T-helper 1 cell treated with Interleukin-12 subunit alpha and Interleukin-12 subunit beta and Interleukin-4 antibody, amounts not matched to agents 30 ng/mL and 1 ng/mL, for 36 hours (primary cell): Measurements from ENCODE around the gene RPTOR. TPM values are rescaled to one million over a fixed set of nuclear protein-coding genes. Genes with fewer than 3 reads are reported as not detected.
"Not testable (repeated sequence)": the region's sequence is repeated elsewhere in the genome, so short reads cannot be mapped to it uniquely, and the experiment has no call there.

ENCODE experiments used
- intact Hi-C: fragments of 100-400 bp; cut with micrococcal nuclease; formaldehyde crosslinking; loops from one replicate; pipeline ENCODE4 v1.15.1; 2024
- total RNA-seq: library from RNA; stranded (reverse); gene quantifications from 2 replicates; pipeline ENCODE4 v1.2.3, GENCODE V29; 2022

The RPTOR gene
- total RNA-seq, 1 donor from 2014 or later: 75.6 TPM

DNA sequence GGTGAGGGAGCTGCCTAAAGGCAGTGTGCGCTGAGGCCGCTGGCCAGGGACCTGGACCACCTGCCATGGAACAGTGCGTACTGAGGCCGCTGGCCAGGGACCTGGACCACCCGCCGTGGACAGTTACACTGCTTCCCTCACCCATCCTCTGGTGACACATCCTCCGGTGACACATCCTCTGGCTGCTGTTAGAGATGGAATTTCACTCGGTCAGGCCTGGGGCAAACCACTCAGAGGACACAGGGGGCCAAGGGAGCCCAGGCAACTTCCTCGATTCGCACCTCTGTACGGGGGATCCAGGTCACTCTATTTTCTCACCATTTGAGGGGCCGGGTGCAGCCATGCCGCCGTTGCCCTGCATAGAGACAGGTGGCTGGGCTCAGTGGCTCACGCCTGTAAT is 32.4 kb upstream of the RPTOR start:
- intact Hi-C loops: no loop called here

DNA sequence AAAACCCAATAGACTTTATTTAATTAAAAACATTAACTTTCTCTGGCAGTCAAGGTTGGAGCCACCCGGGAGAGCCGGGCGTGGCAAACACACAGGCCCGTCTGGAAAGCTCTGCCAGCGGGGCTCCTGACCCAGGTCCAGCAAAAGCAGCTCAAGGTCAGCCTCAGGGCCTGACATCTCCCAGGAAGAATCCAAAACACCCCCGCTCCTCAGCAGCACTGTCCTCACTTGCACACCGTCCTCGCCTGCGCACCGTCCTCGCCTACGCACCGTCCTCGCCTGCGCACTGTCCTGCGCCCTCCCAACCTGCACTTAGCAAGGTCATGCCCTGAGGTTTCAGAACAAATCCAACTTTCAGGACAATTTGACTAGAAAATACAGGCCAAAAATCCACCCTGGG is 31.4 kb upstream of the RPTOR start:
- intact Hi-C loops: no loop called here

DNA sequence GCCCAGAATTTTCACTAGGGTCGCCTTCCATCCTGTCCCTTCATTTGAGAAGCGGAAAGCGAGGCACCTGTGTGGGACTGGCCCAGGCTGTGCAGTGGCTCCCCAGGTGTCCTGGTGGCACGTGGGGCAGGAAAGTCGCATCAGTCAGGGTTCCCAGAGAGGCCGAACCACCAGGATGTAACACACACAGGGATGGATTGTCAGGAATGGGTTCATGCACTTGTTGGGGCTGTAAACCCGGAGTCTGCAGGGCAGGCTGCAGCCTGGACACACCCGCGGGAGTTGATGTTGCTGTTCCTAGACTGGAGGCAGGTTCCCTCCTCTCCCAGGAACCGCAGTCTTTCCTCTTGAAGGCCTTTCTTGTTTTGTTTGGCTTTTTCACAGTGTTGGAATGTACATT is 30.7 kb upstream of the RPTOR start:
- intact Hi-C loops: no loop called here

DNA sequence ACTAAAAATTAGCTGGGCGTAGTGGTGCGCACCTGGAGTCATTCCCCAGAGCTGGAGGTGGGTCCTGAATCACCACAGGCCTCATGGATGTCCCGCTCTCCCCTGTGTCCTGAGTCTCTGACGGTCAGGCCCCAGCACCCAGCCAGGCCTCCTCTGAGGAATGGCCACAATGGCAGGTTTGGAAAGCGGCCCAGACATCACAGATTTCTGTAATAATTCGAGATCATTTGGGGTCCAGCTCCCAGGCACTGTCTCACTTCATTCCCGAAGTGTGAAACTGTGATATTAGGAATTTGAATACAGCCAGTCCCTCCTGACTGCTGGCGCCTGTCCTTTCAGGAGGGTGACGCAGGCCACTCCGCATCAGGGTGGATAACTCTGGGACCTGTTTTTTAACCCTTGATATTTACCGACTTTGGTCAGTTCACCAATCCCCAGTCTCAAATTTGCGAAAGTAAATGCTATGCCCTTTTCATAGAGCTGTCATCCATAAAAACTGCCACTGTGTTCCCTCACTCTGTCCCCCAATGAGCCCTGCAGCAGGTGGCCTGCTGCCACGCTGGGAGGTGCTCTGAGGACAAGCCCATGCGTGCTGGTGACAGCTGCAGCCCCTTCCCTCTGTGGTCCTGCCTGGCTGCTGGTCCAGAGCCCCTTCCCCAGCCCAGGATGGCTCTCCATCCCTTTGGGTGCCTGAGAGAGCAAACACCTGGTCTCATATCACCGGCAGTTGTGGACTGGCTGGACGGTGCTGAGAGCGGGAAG is 28.3 kb upstream of the RPTOR start:
- intact Hi-C loops: no loop called here

DNA sequence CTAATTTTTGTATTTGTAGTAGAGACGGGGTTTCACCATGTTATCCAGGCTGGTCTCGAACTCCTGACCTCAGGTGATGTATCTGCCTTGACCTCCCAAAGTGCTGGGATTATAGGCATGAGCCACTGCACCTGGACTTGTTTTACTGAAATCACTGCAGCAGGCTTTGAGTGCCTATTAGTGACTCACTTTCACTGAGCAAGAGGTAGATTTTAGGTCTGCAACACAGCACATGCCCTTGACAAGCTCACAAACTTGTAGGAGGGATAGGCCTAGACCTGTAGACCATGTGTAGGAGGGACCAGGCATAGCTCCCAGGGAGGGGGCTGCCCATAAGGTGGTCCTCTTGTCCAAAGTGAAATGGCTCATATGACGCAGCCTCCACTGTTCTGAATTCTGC is 27.0 kb upstream of the RPTOR start:
- intact Hi-C loops: no loop called here

DNA sequence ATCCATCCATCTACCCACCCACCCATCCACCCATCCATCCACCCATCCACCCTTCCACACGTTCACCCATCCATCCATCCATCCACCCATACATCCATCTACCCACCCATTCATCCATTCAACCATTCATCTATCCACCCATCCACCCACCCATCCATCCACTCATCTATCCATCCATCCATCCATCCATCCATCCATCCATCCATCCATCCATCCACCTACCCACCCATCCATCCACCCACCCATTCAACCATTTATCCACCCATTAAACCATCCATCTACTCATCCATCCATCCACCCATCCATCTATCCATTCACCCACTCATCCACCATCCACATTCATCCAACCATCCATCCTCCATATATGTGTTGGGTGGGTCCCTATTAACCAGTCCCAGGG is 26.2 kb upstream of the RPTOR start:
- intact Hi-C loops: no loop called here

DNA sequence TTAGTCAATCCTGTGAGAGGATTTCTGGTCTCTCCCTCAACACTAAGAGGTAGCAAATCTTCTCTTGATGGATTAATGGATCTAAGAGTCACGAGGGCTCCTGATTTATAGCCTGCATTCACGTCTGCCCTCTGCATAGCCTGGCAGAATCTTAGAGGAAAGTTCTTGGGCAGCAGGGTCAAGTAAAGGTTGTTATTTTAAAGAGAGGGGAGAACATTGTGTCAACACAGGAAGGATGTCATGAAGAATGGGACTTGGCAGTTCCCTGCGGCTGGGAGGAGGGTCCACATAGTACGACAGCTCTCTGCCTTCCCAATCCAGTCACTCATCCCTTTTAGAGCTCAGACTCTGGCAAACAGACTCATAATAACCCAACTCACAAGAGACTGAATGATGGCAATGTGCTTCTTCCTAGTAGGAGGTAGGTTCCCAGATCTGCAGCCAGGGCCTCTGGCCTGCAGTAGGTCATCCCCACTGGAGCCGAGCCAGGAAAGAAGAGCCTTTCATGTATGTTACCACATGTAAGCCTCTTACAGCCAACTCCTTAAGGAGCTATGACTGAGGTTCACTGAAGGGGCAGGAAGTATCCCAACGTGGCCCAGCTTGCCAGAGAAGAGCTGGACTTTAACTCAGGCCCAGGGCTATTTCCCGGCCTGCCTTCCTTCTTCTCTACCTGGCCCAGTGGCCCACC is 25.4 kb upstream of the RPTOR start:
- intact Hi-C loops: no loop called here

DNA sequence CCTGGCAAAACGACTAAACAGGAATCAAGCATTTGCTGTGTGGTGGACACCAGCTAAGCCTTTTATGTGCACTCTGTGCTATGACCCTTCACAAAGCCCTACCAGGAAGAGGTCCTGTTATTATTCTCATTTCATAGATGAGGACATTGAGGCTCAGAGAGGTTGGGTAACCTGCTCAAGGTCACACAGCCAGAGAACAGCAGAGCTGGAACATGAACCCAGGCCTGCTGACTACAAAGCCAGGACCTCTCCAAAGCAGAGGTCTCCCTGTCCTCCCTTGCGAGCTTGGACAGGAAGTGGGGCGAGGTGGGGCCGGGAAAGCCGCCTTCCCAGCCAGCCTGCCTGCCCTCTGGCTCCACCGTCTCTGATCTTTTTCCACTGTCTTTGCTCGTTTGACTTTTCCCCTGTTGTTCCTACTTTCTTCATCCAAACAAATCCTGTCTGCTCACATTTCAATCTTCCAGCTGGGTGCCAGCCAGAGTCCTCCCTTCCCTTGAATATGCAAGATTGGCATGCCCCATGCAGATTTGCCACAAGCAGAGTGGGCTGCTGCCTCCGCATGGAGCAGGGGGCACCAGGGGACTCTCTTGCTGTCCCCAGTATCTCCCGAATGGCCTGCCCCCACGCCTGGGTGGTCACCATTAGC is 23.7 kb upstream of the RPTOR start:
- intact Hi-C loops: no loop called here

DNA sequence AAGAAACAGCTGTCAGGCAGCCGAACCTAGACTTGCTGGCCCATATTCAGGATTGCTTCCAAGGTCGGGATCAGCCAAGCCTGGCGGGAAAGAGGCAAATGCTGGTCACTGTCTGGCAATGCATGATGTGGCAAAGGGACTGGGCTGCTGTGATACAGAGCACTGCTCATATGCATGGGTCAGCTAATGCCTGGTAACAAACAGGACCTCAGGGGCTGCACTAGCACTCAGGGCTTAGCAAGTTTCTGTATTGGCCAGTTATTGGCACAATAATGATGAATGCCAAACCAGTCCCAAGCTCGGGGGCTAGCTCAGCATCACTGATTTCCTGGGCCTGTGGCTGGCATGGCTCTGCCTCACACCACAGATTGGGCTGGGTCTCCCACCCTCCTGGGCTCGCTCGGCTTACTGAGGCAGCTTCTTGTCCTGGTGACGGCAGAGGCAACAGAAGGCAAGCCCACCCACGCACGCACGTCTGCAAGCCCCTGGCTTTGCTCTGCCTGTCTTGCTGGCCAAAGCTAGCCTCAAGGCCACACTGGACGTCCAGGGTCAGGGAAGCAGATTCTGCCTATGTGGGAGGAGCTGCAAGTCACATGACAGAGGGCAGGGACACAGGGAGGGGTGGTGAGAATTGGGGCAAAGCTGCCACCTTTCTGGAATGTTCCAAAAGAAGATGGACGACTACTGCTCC is 21.4 kb upstream of the RPTOR start:
- intact Hi-C loops: no loop called here

DNA sequence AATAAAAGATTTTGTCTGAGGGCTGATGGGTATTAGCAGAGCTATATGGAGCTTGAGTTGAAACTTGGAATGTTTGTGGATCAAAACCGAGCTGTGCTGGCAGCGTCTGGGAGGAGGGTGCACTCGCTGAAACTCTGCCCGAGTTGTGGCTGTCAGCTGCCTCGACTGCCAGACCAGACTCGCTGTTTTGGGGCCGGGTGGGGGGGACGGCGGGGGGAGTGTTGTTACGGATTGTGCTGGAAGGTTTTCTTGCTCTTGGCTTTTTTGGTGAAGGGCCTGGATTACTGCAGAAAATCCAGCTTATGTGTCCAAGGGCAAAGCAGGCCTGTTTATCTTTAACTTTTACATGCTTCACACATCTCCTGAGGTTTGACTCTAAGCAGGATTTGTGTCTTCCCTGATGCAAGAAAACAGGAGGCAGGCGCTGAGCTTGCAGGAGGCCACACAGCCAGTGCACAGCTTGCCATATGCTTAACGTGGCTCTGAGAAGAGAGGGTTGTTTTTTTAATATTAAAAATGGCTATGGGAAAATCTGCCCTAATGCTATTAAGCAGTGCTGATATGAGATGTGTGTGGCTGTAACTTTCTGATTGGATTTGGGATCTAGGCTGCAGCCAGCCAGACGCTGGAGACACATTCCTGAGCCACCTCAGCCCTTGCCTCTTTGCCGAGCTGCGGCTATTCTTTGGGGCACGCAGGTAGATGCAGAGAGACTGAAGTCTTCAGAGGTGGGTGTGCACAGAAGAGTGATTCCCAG is 20.5 kb upstream of the RPTOR start:
- intact Hi-C loops: no loop called here

DNA sequence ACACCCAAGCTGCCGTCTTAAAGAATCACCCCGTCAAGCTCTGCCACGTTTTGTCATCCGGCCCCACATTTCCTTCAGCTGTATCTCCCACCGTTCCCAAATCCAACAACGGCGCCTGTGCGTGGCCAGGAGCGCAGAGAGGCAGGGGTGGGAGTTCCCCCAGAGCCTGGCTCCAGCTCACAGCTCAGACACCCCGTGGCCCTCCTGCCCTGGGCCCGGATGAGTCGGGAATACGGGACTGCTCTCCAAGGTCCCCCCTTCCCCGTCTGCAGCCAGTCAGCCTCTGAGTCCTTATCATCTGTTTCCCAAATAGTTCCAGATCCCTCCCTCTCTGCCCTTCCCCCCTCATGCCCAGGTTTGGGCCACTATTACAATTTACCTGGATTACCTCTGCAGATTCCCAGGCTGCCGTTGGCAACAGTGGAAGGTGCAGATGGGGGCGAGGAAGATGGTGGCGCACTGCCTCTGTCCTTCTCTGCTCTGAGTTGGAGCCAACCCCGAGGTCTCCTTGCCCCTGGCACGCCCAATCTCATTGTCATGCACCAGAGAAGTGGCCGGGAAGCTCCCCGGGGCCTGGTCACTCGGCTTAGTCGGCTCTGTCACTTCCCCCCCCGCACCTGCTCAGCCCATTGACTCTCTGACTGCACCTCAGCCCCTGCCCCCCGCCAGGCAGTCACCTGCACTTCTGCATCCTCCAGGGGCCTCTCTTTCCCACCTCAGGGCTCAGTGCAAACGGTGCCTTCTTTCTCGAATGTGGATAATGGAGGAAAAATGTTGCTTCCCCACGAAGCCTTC is 18.3 kb upstream of the RPTOR start:
- intact Hi-C loops: no loop called here

DNA sequence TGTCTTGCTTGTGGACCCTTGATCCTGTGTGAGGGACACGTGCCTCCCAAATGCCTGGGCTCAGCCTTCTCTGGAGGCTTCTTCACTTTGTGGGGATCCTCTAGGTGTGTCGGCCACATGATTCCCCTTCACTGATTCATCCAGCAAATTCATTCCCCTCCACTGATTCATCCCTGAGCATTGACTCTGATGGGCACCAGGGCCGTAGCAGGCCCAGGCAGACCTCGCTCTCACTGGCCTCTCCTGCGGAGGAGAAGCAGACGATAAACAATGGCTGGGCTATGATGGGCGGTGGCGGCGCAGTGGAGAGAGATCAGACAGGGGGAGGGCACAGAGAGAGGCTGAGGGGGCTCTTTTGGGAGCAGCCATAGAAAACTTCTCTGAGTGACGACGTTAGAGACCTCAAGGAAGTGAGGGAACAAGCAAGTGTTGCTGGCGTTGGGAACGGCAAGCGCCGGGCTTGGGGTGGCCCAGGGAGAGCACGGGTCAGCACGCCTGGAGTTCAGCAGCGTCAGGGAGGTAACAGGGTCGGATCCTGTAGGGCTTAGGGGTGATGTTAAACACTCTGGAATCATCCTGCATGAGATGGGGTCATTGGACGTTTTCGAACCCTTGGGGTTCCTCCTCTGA is 17.5 kb upstream of the RPTOR start:
- intact Hi-C loops: no loop called here

DNA sequence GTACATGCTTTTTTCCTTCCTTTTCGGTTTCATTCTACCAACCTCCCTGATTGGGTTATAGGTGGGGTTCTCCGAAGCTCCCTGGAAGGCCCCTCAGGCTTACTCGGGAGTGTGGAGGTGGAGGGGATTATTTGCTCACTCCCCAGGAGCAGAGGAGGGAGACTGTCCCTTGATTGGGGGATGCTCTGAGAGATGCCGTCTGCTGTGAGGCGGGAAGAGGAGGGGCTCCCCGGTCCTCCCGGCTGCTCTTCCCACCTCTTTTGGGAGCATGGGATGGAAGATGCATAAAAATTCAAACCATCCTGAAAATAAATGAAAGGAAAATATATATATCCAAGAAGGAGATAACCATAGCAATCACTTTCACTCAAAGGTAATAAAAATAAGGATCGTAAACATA is 16.1 kb upstream of the RPTOR start:
- intact Hi-C loops: no loop called here

DNA sequence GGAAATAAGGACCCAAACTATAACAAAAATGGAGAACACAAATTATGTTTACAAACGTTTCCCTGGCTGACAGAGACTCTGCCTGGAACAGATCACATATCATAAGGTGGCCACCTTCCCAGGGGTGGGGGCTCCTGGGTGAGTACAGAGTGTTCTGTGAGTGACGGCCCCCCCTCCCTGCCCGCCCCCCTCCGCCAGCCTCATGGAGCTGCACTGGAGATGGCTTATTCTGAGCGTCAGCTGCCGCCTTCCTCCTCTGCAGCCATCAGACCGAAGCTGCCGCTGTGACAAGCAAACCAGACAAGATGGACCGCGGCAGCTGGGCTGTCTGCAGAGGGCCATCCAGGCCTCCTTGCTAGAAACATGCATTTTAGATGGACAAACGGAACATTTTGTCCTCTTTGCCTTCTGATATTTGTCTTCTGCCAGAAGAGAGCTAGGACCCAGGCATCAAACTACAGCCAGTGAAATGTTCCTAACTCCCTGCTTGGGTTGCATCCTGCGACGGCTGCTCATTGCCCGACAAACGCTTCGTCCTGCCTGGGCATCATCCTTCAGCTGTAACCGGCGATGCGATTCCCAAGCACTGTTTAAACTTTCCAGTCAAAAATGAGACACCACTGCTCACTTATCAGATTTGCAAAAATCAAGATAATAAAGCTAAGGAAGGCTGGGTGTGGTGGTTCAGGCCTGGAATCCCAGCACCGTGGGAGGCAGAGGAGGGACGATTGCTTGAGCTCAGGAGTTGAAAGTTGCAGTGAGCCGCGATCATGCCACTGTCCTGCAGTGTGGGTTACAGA is 15.3 kb upstream of the RPTOR start:
- intact Hi-C loops: no loop called here

DNA sequence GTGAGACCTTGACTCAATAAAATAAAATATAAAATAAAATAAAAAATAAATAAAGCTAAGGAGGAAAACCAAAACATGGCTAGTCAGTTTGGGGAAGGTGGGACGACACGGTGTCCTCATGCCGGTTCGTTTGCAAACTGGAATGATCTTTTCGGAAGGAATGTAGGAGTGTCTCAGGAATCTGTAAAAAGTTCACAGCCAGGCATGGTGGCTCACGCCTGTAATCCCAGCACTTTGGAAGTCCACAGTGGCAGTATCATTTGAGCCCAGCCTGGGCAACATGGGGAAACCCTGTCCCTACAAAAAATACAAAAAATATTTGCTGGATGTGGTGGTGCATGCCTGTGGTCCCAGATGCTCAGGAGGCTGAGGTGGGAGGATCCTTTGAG is 14.7 kb upstream of the RPTOR start:
- intact Hi-C loops: no loop called here

DNA sequence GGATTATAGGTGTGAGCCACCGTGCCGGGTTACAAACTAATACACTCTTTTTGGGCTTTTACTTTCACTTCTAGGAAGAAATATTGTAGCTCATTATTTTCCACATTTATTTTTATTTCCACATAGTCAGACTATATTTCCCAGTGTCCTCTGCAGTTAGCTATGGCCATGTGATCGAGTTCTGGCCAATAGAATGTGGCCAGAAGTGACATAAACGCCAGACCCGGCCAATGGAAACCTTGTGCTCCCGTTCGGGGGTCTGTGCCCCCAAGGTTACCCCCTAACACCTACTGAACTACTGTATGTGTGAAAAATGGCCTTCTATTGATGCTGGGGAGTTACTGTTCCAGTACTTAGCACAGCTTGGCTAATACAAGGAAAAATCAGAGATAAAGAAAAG is 13.2 kb upstream of the RPTOR start:
- intact Hi-C loops: no loop called here

DNA sequence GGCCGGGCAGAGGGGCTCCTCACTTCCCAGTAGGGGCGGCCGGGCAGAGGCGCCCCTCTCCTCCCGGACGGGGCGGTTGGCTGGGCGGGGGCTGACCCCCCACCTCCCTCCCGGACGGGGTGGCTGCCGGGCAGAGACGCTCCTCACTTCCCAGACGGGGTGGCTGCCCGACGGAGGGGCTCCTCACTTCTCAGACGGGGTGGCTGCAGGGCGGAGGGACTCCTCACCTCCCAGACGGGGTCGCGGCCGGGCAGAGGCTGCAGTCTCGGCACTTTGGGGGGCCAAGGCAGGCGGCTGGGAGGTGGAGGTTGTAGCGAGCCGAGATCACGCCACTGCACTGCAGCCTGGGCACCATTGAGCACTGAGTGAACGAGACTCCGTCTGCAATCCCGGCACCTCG is 7.3 kb upstream of the RPTOR start:
- intact Hi-C loops: not testable (repeated sequence)

DNA sequence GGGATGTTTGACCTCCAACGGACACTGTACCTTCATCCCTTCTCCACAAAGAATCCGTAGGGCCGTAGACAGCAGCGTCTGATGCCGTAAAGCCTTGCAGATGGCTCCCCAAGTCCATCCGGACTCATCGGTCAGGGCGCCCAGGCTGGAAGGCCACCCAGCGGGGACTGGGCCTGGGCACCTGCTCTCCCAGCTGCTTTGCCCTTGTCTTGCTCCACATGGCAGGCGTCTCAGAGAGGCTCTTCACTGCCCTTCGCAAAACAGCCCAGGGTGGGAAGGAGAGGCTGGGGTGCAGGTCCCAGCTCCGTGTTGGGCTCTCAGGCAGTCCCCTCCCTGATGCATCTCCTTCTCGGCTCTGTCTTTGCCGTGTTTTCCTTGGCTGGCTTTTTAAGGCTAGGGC is 6.2 kb upstream of the RPTOR start:
- intact Hi-C loops: no loop called here

DNA sequence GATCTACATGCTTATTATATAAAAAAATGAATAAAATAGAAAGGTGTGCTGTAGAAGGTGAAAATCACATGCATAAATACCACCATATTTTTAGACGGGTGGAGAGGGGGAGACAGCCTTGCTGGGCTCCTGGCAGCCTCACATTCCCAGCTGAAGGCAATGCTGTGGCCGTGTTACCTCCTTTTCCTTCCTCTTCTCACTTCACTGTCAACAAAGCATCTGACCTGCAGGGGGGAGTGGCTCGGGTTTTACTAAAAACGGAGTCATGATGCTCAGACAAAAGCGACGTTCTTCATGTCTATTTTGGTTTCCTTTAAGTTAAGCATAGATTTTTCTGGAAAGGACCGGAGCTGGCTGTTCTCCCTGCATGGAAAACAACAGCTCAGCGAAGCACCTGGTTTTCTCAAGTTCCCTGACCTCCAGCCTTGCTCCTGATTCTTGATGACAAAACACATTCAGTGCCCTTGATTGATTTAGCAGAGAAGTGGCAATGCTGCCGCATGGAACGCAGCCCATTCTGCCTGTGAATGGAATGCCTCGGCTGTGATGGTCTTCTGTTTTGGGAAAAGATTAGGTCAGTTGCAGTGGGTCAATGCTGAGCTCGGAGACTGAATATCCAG is 5.5 kb upstream of the RPTOR start:
- intact Hi-C loops: no loop called here
